ENCODE measurements around the gene FREY1.
"Not testable (repeated sequence)": the region's sequence is repeated elsewhere in the genome, so short reads cannot be mapped to it uniquely, and the experiment has no call there.

FREY1 gene

GRCh38 chr11:45907911-45908370 lies 870 bp upstream of the FREY1 start:
- TF ChIP-seq CTCF (IDR thresholded peaks at IDR 0.05; ENCODE audit: low read depth, low read length, missing control alignments) = no peak
- no peak overlapping the region for H3K4me3 ChIP-seq (ENCODE audit: low read depth, low read length)
- DNase-seq (ENCODE audit: low read depth) = no peak
- in situ Hi-C loops (cut with HindIII; ENCODE audit: low sequenced_read_pairs) = no loop called here

DNA sequence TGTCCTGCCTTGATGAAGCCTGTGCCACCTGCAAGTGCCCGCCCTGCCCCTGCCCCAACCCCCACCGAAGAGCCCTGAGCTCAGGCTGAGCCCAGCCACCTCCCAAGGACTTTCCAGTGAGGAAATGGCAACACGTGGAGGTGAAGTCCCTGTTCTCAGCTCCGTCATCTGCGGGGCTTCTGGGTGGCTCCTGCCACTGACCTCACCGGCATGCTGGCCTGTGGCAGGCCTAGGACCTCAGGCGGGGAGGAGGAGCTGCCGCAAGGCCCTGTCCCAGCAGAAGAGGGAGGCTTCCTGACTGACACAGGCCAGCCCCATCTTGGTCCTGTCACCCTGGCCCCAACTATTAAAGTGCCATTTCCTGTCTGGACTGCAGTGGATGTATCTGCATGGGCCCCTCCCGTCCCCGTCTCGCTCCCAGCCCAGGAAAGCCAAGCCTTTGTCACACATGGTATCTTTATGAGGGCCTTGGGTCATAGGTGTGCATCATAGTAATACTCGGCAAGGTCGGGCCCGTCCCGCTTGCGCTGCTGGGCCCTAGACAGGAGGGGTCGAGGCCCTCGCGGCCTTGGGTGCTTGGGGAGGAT lies 882 bp downstream of the FREY1 start:
- TF ChIP-seq CTCF (IDR thresholded peaks at IDR 0.05; ENCODE audit: low read depth, low read length, missing control alignments) = no peak
- H3K4me3 ChIP-seq (ENCODE audit: low read depth, low read length) = no peak overlapping the region
- DNase-seq (ENCODE audit: low read depth) = no peak
- in situ Hi-C loops (cut with HindIII; ENCODE audit: low sequenced_read_pairs) = no loop called here

DNA sequence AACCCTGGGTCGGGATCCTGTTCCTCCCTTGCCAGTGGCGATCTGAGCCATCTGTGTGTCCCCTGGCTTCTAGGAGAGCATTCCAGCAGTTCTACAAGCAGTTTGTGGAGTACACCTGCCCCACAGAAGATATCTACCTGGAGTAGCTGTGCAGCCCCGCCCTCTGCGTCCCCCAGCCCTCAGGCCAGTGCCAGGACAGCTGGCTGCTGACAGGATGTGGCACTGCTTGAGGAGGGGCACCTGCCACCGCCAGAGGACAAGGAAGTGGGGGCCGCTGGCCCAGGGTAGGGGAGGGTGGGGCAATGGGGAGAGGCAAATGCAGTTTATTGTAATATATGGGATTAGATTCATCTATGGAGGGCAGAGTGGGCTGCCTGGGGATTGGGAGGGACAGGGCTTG lies 1.5 kb downstream of the FREY1 start:
- DNase-seq (ENCODE audit: low read depth); in situ Hi-C loops (cut with HindIII; ENCODE audit: low sequenced_read_pairs); H3K4me3 ChIP-seq (ENCODE audit: low read depth, low read length): not testable (repeated sequence)

- TF ChIP-seq CTCF (IDR thresholded peaks at IDR 0.05; ENCODE audit: low read depth, low read length, missing control alignments) = no peak
- no peak overlapping the region for H3K4me3 ChIP-seq (ENCODE audit: low read depth, low read length)
- in situ Hi-C loops (cut with HindIII; ENCODE audit: low sequenced_read_pairs) = no loop called here
- DNase-seq (ENCODE audit: low read depth) = no peak
These were observed 2.0 kb downstream of the FREY1 start for GRCh38 chr11:45905095-45905494.

GRCh38 chr11:45904309-45904915 lies 2.7 kb downstream of the FREY1 start:
- in situ Hi-C loops (cut with HindIII; ENCODE audit: low sequenced_read_pairs) = no loop called here
- TF ChIP-seq CTCF (IDR thresholded peaks at IDR 0.05; ENCODE audit: low read depth, low read length, missing control alignments) = no peak
- no peak for DNase-seq (ENCODE audit: low read depth)
- no peak overlapping the region for H3K4me3 ChIP-seq (ENCODE audit: low read depth, low read length)

DNA sequence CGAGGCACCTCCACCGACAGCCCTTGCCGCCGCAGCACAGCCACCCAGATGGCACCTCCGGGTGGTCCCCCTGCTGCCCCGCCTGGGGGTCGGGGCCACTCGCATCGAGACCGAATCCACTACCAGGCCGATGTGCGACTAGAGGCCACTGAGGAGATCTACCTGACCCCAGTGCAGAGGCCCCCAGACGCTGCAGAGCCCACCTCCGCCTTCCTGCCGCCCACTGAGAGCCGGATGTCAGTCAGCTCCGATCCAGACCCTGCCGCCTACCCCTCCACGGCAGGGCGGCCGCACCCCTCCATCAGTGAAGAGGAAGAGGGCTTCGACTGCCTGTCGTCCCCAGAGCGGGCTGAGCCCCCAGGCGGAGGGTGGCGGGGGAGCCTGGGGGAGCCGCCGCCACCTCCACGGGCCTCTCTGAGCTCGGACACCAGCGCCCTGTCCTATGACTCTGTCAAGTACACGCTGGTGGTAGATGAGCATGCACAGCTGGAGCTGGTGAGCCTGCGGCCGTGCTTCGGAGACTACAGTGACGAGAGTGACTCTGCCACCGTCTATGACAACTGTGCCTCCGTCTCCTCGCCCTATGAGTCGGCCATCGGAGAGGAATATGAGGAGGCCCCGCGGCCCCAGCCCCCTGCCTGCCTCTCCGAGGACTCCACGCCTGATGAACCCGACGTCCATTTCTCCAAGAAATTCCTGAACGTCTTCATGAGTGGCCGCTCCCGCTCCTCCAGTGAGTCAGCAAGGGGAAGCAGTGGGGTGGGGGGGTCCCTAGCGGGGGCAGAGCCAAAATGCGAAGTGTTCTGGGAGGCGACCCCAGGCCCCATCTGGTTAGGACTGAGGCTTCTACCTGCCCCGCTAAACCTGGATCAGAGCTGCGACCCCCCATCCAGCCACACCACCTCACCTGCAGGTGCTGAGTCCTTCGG lies 4.4 kb downstream of the FREY1 start:
- H3K4me3 ChIP-seq (ENCODE audit: low read depth, low read length) = no peak overlapping the region
- no peak for TF ChIP-seq CTCF (IDR thresholded peaks at IDR 0.05; ENCODE audit: low read depth, low read length, missing control alignments)
- DNase-seq (ENCODE audit: low read depth) = no peak
- in situ Hi-C loops (cut with HindIII; ENCODE audit: low sequenced_read_pairs) = no loop called here

- in situ Hi-C loops (cut with HindIII; ENCODE audit: low sequenced_read_pairs) = no loop called here
- H3K4me3 ChIP-seq (ENCODE audit: low read depth, low read length) = no peak overlapping the region
- no peak for TF ChIP-seq CTCF (IDR thresholded peaks at IDR 0.05; ENCODE audit: low read depth, low read length, missing control alignments)
- no peak for DNase-seq (ENCODE audit: low read depth)
These were observed 5.4 kb downstream of the FREY1 start for GRCh38 chr11:45901626-45902025.

Measured in astrocyte of the cerebellum (primary cell).